ENCODE data around the gene RAPGEF4. TPM values are rescaled to one million over a fixed set of nuclear protein-coding genes. Genes with fewer than 3 reads are reported as not detected.

The RAPGEF4 gene
- total and polyA plus RNA-seq, 11 donors: 1.3 to 21.2 (median 10.5) TPM

DNA sequence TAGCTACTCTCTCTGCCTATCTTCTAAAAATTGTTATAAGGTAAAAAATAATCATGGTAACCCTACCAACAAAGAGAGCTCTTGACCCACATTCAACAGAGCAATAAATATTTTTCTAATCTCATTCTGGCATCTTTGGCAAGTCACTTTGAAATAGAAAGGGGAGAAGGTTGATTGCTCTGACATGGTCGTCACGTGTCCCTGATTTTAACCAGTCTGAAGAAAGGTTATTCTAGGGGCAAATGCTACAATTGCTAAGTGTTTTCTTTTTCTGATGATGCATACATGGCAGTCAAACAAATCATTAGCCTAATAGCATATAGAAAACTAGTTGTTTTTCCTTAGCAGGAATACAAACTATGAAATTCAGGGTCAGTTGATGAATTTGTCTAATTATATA lies 186.7 kb downstream of the RAPGEF4 start:
- Histone ChIP-seq H3K27me3 (no peaks in the 10 kb centered on the region), H3K9me3 (no peaks in the 10 kb centered on the region), H3K4me1 (peaks cover 0 to 16% (median under 1%) of the 10 kb centered on the region in 12 donors), H3K27ac (no peak overlapping the region), H3K36me3 (peaks cover 0 to 6% (median 0%) of the 10 kb centered on the region in 9 donors), H3K4me3 (no peak overlapping the region)
- 78 to 83% (median 80%) methylated on average over 2 of the region's 2 CpGs for WGBS, 4 donors
- TF ChIP-seq POLR2A (IDR thresholded peaks at IDR 0.05): no peak
- TF ChIP-seq, protein P1, sequence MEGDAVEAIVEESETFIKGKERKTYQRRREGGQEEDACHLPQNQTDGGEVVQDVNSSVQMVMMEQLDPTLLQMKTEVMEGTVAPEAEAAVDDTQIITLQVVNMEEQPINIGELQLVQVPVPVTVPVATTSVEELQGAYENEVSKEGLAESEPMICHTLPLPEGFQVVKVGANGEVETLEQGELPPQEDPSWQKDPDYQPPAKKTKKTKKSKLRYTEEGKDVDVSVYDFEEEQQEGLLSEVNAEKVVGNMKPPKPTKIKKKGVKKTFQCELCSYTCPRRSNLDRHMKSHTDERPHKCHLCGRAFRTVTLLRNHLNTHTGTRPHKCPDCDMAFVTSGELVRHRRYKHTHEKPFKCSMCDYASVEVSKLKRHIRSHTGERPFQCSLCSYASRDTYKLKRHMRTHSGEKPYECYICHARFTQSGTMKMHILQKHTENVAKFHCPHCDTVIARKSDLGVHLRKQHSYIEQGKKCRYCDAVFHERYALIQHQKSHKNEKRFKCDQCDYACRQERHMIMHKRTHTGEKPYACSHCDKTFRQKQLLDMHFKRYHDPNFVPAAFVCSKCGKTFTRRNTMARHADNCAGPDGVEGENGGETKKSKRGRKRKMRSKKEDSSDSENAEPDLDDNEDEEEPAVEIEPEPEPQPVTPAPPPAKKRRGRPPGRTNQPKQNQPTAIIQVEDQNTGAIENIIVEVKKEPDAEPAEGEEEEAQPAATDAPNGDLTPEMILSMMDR (IDR thresholded peaks at IDR 0.05): no peak
- DNase-seq (no peak), ATAC-seq (no peak)
- intact Hi-C loops (cut with DNase I): no loop called here

DNA sequence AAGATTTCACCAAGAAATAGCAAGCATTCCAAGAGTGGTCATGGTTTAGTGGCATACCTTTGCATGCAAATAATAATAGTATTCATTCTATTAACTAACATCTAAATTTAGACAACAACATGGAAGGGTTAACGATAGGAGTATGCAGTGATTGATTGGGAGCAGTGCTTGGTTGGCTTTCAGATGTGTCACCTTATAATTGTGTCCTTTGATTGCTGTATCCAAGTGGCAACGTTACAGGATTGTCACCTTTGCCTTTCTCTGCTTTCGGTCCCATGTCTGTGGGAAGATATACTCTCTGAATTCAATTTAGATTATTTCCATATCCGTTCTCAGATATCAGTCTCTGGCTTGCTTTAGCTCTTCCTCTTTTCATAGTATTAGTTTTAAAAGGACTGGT lies 187.2 kb downstream of the RAPGEF4 start:
- H3K4me3 ChIP-seq: no peak overlapping the region
- 44 to 55% (median 46%) methylated on average over 4 of the region's 4 CpGs for WGBS, 4 donors
- DNase-seq: no peak
- H3K27ac ChIP-seq: no peak overlapping the region
- H3K27me3 ChIP-seq: no peaks in the 10 kb centered on the region
- ATAC-seq: no peak
- H3K36me3 ChIP-seq: peaks cover 0 to 6% (median 0%) of the 10 kb centered on the region in 9 donors
- TF ChIP-seq, protein P1 (IDR thresholded peaks at IDR 0.05): no peak
- TF ChIP-seq POLR2A (IDR thresholded peaks at IDR 0.05): no peak
- H3K4me1 ChIP-seq: peaks cover 0 to 21% (median 5%) of the 10 kb centered on the region in 12 donors
- H3K9me3 ChIP-seq: no peaks in the 10 kb centered on the region
- intact Hi-C loops (cut with DNase I): no loop called here

DNA sequence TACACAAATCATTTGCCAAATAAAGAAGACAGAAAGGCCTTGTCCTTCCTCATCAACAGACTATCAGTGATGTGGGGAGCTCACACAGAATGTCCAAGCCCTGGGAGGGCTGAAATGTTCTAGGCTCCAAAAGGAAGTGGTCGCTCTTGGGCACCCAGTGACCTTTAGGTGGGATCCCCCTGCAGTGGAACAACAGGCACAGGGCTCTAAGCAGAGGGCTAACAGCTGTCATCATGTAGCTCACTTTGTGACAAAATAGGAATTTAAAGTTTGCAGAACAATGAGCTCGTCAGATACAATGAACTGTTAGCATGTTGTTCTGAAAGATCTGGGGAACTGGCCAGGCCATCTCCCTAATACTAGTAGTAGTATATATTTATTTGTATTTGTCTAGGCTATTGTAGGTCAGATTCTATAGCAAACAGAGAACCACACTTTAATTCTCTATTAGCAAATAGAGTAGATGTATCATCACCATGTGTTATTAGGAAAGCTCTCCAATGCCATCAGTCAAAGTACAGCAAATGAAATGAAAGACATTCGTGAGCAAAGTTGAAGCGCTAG lies 188.5 kb downstream of the RAPGEF4 start:
- intact Hi-C loops (cut with DNase I): no loop called here
- Histone ChIP-seq H3K36me3 (no peaks in the 10 kb centered on the region), H3K9me3 (no peaks in the 10 kb centered on the region), H3K27ac (no peak overlapping the region), H3K4me3 (no peak overlapping the region), H3K4me1 (peaks cover 0 to 33% (median 11%) of the 10 kb centered on the region in 12 donors), H3K27me3 (no peaks in the 10 kb centered on the region)
- no peak for ATAC-seq
- TF ChIP-seq POLR2A (IDR thresholded peaks at IDR 0.05): no peak
- TF ChIP-seq, protein P1 (IDR thresholded peaks at IDR 0.05): no peak
- no peak for DNase-seq
- 91 to 96% (median 95%) methylated on average over 4 of the region's 4 CpGs for WGBS, 4 donors

DNA sequence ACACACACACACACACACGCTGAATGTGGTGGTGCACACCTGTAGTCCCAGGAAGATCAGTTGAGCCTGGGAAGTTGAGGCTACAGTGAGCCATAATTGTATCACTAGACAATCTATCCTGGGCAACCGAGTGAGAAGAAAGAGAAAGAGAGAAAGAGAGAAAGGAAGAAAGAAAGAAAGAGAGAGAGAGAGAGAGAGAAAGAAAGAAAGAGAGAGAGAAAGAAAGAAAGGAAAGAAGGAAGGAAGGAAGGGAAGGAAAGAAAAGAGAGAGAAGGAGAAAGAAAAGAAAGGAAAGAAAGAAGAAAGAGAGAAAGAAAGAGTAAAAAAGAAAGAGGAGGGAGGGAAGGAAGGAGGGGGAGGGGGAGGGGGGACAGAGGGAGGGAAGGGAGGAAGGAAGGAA lies 190.0 kb downstream of the RAPGEF4 start:
- WGBS, 4 donors: 92 to 99% (median 96%) methylated on average over 2 of the region's 2 CpGs
- Histone ChIP-seq H3K27ac (no peak overlapping the region), H3K4me1 (peaks cover 3 to 46% (median 25%) of the 10 kb centered on the region in 12 donors), H3K27me3 (no peaks in the 10 kb centered on the region), H3K36me3 (no peaks in the 10 kb centered on the region), H3K9me3 (no peaks in the 10 kb centered on the region), H3K4me3 (no peak overlapping the region)
- TF ChIP-seq POLR2A (IDR thresholded peaks at IDR 0.05): no peak
- TF ChIP-seq, protein P1 (IDR thresholded peaks at IDR 0.05): no peak
- DNase-seq: no peak
- intact Hi-C loops (cut with DNase I): loop anchor here in 1 of 10 donors (5.0 kb wide), 1 partner anchor 33 kb away; no protein-coding TSS in a partner anchor
- ATAC-seq: no peak
